ENCODE results near the gene LRMDA. TPM values are rescaled to one million over a fixed set of nuclear protein-coding genes. Genes with fewer than 3 reads are reported as not detected.

LRMDA gene
- total RNA-seq, 1 donor from 2014 or later, result 5.2 TPM

DNA sequence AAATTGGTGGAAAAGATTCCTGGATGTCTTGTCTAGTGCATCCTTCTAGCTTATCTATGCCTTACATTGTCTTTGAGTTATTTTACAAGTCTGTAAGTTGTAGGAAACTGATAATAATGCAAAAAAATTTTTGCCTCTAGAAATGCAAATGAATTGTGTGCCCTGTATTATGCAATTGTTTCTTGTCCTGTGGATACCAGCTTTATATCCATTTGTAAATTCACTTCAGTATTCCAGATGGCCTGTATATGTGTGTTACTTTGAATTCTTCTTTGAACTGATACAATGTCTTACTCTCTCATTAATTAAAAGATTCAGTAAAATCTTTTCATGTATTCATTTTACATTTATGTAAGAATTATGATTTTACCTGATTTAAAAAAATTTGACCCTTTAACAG lies 234.3 kb downstream of the LRMDA start:
- H3K36me3 ChIP-seq, result no peaks in the 10 kb centered on the region
- no peak overlapping the region for H2AFZ ChIP-seq (replicated peaks)
- H3K27ac ChIP-seq, result no peak overlapping the region
- H3K4me1 ChIP-seq, result peaks cover 3% of the 10 kb centered on the region
- H3F3A ChIP-seq (ENCODE audit: low read depth), result no peaks in the 10 kb centered on the region
- H4K20me1 ChIP-seq (ENCODE audit: low read depth), result no peaks in the 10 kb centered on the region
- Mint-ChIP-seq H3K27ac (no peak overlapping the region), H3K4me3 (no peak overlapping the region), H3K9me3 (peaks cover 2% of the 10 kb centered on the region), H3K27me3 (ENCODE audit: insufficient read depth, low read depth) (peaks cover 3% of the 10 kb centered on the region), H3K36me3 (peaks cover 1% of the 10 kb centered on the region), H3K4me1 (peaks cover 6% of the 10 kb centered on the region)
- TF ChIP-seq EZH2phosphoT487 (IDR thresholded peaks at IDR 0.05) (no peak), EZH2 (IDR thresholded peaks at IDR 0.05) (no peak)
- TF ChIP-seq, protein P1, sequence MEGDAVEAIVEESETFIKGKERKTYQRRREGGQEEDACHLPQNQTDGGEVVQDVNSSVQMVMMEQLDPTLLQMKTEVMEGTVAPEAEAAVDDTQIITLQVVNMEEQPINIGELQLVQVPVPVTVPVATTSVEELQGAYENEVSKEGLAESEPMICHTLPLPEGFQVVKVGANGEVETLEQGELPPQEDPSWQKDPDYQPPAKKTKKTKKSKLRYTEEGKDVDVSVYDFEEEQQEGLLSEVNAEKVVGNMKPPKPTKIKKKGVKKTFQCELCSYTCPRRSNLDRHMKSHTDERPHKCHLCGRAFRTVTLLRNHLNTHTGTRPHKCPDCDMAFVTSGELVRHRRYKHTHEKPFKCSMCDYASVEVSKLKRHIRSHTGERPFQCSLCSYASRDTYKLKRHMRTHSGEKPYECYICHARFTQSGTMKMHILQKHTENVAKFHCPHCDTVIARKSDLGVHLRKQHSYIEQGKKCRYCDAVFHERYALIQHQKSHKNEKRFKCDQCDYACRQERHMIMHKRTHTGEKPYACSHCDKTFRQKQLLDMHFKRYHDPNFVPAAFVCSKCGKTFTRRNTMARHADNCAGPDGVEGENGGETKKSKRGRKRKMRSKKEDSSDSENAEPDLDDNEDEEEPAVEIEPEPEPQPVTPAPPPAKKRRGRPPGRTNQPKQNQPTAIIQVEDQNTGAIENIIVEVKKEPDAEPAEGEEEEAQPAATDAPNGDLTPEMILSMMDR (IDR thresholded peaks at IDR 0.05), result no peak
- H3K9ac ChIP-seq, result no peak overlapping the region
- no peaks in the 10 kb centered on the region for H3K27me3 ChIP-seq
- no peaks in the 10 kb centered on the region for H3K79me2 ChIP-seq (ENCODE audit: low read depth)
- no peak overlapping the region for H3K4me2 ChIP-seq
- H3K9me3 ChIP-seq (ENCODE audit: low read depth), result no peaks in the 10 kb centered on the region
- H3K4me3 ChIP-seq, result no peak overlapping the region
- no peak for DNase-seq (ENCODE audit: low spot score)

DNA sequence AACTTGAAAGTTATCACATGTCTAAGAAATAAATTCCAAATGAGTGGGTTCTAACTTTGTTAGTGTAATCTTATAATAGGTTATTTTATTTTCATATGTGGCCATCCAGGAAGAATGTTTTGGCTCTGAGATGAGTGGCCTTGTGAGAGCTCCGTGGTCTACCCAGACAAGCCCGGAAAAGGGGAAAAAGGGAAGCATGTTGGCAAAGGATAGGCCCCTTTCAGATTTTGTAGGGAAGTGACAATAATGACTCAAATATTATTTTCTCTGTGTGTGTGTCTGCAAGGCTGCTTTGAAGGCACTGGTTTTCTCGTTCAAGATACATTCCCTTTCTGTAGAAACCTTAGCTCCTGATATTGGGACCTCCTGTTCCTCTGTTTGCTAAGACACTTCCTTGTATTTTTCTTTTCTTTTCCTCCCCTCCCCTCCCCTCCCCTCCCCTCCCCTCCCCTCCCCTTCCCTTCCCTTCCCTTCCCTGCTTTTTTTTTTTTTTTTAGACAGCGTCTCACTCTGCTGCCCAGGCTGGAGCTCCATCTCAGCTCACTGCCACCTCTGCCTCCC lies 240.8 kb downstream of the LRMDA start:
- Histone ChIP-seq H3F3A (ENCODE audit: low read depth) (no peaks in the 10 kb centered on the region), H2AFZ (replicated peaks) (no peak overlapping the region), H3K4me3 (no peak overlapping the region), H4K20me1 (ENCODE audit: low read depth) (no peaks in the 10 kb centered on the region), H3K4me1 (no peaks in the 10 kb centered on the region), H3K27ac (no peak overlapping the region), H3K9me3 (ENCODE audit: low read depth) (no peaks in the 10 kb centered on the region), H3K79me2 (ENCODE audit: low read depth) (no peaks in the 10 kb centered on the region), H3K4me2 (no peak overlapping the region), H3K27me3 (no peaks in the 10 kb centered on the region), H3K9ac (no peak overlapping the region), H3K36me3 (no peaks in the 10 kb centered on the region)
- no peak for DNase-seq (ENCODE audit: low spot score)
- peaks cover 1% of the 10 kb centered on the region for H3K36me3 Mint-ChIP-seq
- H3K27ac Mint-ChIP-seq, result no peak overlapping the region
- no peak overlapping the region for H3K4me3 Mint-ChIP-seq
- peaks cover 2% of the 10 kb centered on the region for H3K27me3 Mint-ChIP-seq (ENCODE audit: insufficient read depth, low read depth)
- peaks cover 6% of the 10 kb centered on the region for H3K4me1 Mint-ChIP-seq
- peaks cover 13% of the 10 kb centered on the region for H3K9me3 Mint-ChIP-seq
- TF ChIP-seq, protein P1 (IDR thresholded peaks at IDR 0.05), result no peak
- TF ChIP-seq EZH2 (IDR thresholded peaks at IDR 0.05) (no peak), EZH2phosphoT487 (IDR thresholded peaks at IDR 0.05) (no peak)

DNA sequence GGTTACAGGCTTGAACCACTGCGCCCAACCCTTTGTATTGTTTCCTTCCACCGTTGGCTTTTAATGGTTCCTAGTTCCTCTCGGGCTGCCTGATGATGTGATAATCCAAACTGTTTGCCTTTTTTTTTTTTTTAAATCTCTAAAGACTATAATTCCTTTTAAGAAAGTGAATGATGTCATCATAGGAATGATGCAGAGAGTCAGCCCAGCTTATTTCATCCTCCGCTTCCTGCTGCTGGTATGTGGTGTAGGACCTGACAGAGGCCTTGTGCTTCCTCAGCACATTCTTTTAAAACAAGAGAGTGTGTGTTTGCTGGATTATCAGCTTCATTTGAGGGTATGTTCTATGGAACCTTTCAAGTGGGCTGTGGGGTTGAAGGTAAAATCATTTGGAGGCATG lies 241.4 kb downstream of the LRMDA start:
- peaks cover 13% of the 10 kb centered on the region for H3K9me3 Mint-ChIP-seq
- TF ChIP-seq EZH2 (IDR thresholded peaks at IDR 0.05) (no peak), EZH2phosphoT487 (IDR thresholded peaks at IDR 0.05) (no peak)
- TF ChIP-seq, protein P1 (IDR thresholded peaks at IDR 0.05), result no peak

More for the DNA sequence above, 241.4 kb downstream of the LRMDA start:
- no peaks in the 10 kb centered on the region for H3K79me2 ChIP-seq (ENCODE audit: low read depth)
- no peaks in the 10 kb centered on the region for H3K9me3 ChIP-seq (ENCODE audit: low read depth)
- no peak overlapping the region for H2AFZ ChIP-seq (replicated peaks)
- no peaks in the 10 kb centered on the region for H3K27me3 ChIP-seq
- no peak overlapping the region for H3K27ac Mint-ChIP-seq
- no peak overlapping the region for H3K27ac ChIP-seq
- DNase-seq (ENCODE audit: low spot score), result no peak
- H3K4me1 ChIP-seq, result no peaks in the 10 kb centered on the region
- no peaks in the 10 kb centered on the region for H3K36me3 ChIP-seq
- H3F3A ChIP-seq (ENCODE audit: low read depth), result no peaks in the 10 kb centered on the region
- no peak overlapping the region for H3K4me3 ChIP-seq
- H3K4me3 Mint-ChIP-seq, result no peak overlapping the region
- peaks cover 1% of the 10 kb centered on the region for H3K36me3 Mint-ChIP-seq
- H3K27me3 Mint-ChIP-seq (ENCODE audit: insufficient read depth, low read depth), result peaks cover 2% of the 10 kb centered on the region
- H3K4me1 Mint-ChIP-seq, result peaks cover 6% of the 10 kb centered on the region
- no peaks in the 10 kb centered on the region for H4K20me1 ChIP-seq (ENCODE audit: low read depth)
- no peak overlapping the region for H3K9ac ChIP-seq
- H3K4me2 ChIP-seq, result no peak overlapping the region

Measured in neural progenitor cell (in vitro differentiated cells).